ENCODE measurements around the gene TLE4.

The TLE4 gene

GRCh38 chr9:79551994-79552393, 19.8 kb upstream of the TLE4 start:
- no peaks in the 10 kb centered on the region for H3K4me1 ChIP-seq (ENCODE audit: low read length)
- no peak for DNase-seq
- H3K79me2 ChIP-seq (ENCODE audit: low read length): no peaks in the 10 kb centered on the region
- no peak overlapping the region for H3K27ac ChIP-seq (ENCODE audit: low read length)
- H2AFZ ChIP-seq (ENCODE audit: low read length): no peak overlapping the region
- H3K36me3 ChIP-seq (replicated peaks; ENCODE audit: insufficient read depth, low read length): no peaks in the 10 kb centered on the region
- H3K27me3 ChIP-seq (replicated peaks; ENCODE audit: insufficient read depth, low read length): no peaks in the 10 kb centered on the region
- H3F3A ChIP-seq (ENCODE audit: insufficient read depth, low read length): no peaks in the 10 kb centered on the region
- no peak overlapping the region for H3K9ac ChIP-seq (ENCODE audit: low read length)
- TF ChIP-seq EZH2phosphoT487 (IDR thresholded peaks at IDR 0.05; ENCODE audit: low read length) (no peak), EZH2 (optimal IDR thresholded peaks at IDR 0.05; ENCODE audit: low read depth, low read length) (no peak), CTCF (IDR thresholded peaks at IDR 0.05; ENCODE audit: low read length) (no peak)
- H3K4me2 ChIP-seq (ENCODE audit: low read depth, low read length): no peak overlapping the region
- no peaks in the 10 kb centered on the region for H4K20me1 ChIP-seq (ENCODE audit: insufficient read depth, low read length)
- no peaks in the 10 kb centered on the region for H3K9me3 ChIP-seq (replicated peaks; ENCODE audit: insufficient read depth, low read length)
- no peak overlapping the region for H3K4me3 ChIP-seq (ENCODE audit: low read length)
- H3K9me2 ChIP-seq (replicated peaks; ENCODE audit: insufficient read depth, low read length): no peaks in the 10 kb centered on the region

GRCh38 chr9:79555474-79556089, 16.2 kb upstream of the TLE4 start:
- no peak overlapping the region for H3K9ac ChIP-seq (ENCODE audit: low read length)
- H3K4me1 ChIP-seq (ENCODE audit: low read length): no peaks in the 10 kb centered on the region
- no peak overlapping the region for H3K27ac ChIP-seq (ENCODE audit: low read length)
- no peaks in the 10 kb centered on the region for H3K36me3 ChIP-seq (replicated peaks; ENCODE audit: insufficient read depth, low read length)
- no peaks in the 10 kb centered on the region for H4K20me1 ChIP-seq (ENCODE audit: insufficient read depth, low read length)
- TF ChIP-seq EZH2phosphoT487 (IDR thresholded peaks at IDR 0.05; ENCODE audit: low read length) (no peak), EZH2 (optimal IDR thresholded peaks at IDR 0.05; ENCODE audit: low read depth, low read length) (no peak), CTCF (IDR thresholded peaks at IDR 0.05; ENCODE audit: low read length) (no peak)
- no peaks in the 10 kb centered on the region for H3K79me2 ChIP-seq (ENCODE audit: low read length)
- H3K9me3 ChIP-seq (replicated peaks; ENCODE audit: insufficient read depth, low read length): no peaks in the 10 kb centered on the region
- no peaks in the 10 kb centered on the region for H3K9me2 ChIP-seq (replicated peaks; ENCODE audit: insufficient read depth, low read length)
- no peaks in the 10 kb centered on the region for H3F3A ChIP-seq (ENCODE audit: insufficient read depth, low read length)
- no peak overlapping the region for H3K4me3 ChIP-seq (ENCODE audit: low read length)
- no peak overlapping the region for H3K4me2 ChIP-seq (ENCODE audit: low read depth, low read length)
- DNase-seq: no peak
- H3K27me3 ChIP-seq (replicated peaks; ENCODE audit: insufficient read depth, low read length): no peaks in the 10 kb centered on the region
- H2AFZ ChIP-seq (ENCODE audit: low read length): no peak overlapping the region

- Histone ChIP-seq H3K4me3 (ENCODE audit: low read length) (no peak overlapping the region), H3K79me2 (ENCODE audit: low read length) (no peaks in the 10 kb centered on the region), H3K9me2 (replicated peaks; ENCODE audit: insufficient read depth, low read length) (no peaks in the 10 kb centered on the region), H3K4me2 (ENCODE audit: low read depth, low read length) (no peak overlapping the region), H3K9me3 (replicated peaks; ENCODE audit: insufficient read depth, low read length) (no peaks in the 10 kb centered on the region), H3K36me3 (replicated peaks; ENCODE audit: insufficient read depth, low read length) (no peaks in the 10 kb centered on the region), H3K27me3 (replicated peaks; ENCODE audit: insufficient read depth, low read length) (no peaks in the 10 kb centered on the region), H3K9ac (ENCODE audit: low read length) (no peak overlapping the region), H3K27ac (ENCODE audit: low read length) (no peak overlapping the region), H3F3A (ENCODE audit: insufficient read depth, low read length) (no peaks in the 10 kb centered on the region), H3K4me1 (ENCODE audit: low read length) (no peaks in the 10 kb centered on the region), H4K20me1 (ENCODE audit: insufficient read depth, low read length) (no peaks in the 10 kb centered on the region), H2AFZ (ENCODE audit: low read length) (no peak overlapping the region)
- TF ChIP-seq EZH2 (optimal IDR thresholded peaks at IDR 0.05; ENCODE audit: low read depth, low read length) (no peak), EZH2phosphoT487 (IDR thresholded peaks at IDR 0.05; ENCODE audit: low read length) (no peak), CTCF (IDR thresholded peaks at IDR 0.05; ENCODE audit: low read length) (no peak)
- DNase-seq: no peak
Observed at GRCh38 chr9:79559495-79560181, 12.1 kb upstream of the TLE4 start.
